Hindlimb muscle (tissue), 1 donor: ENCODE measurements around the gene ETV3. TPM values are rescaled to one million over a fixed set of nuclear protein-coding genes. Genes with fewer than 3 reads are reported as not detected.

Source experiments
- DNase-seq: peaks from one replicate; pipeline ENCODE4 v3.0.0-alpha.2; 2013
- polyA plus RNA-seq: library from polyadenylated mRNA; unstranded; fragments of 120-200 nt; gene quantifications from one replicate; pipeline ENCODE4 v1.2.1, GENCODE V29; 2013; ENCODE audit not compliant: insufficient read length

Gene ETV3
- polyA plus RNA-seq, 1 donor, result 13.9 TPM

- peak; percentile 89 for DNase-seq
Observed at GRCh38 chr1:157090196-157090647, 48.0 kb downstream of the ETV3 start.

- no peak for DNase-seq
Observed at GRCh38 chr1:157089789-157090188, 48.4 kb downstream of the ETV3 start.

- no peak for DNase-seq
Observed at GRCh38 chr1:157088607-157089006, 49.6 kb downstream of the ETV3 start.

- no peak for DNase-seq
Observed at GRCh38 chr1:157087030-157087429, 51.2 kb downstream of the ETV3 start.

- DNase-seq, result no peak
Observed at GRCh38 chr1:157086299-157086698, 51.9 kb downstream of the ETV3 start.

GRCh38 chr1:157085421-157085820 is 52.8 kb downstream of the ETV3 start:
- no peak for DNase-seq

- no peak for DNase-seq
Observed at GRCh38 chr1:157084720-157085119, 53.5 kb downstream of the ETV3 start.

GRCh38 chr1:157081707-157082106 is 56.5 kb downstream of the ETV3 start:
- no peak for DNase-seq

GRCh38 chr1:157080714-157081113 is 57.5 kb downstream of the ETV3 start:
- no peak for DNase-seq

- no peak for DNase-seq
Observed at GRCh38 chr1:157077394-157077793, 60.8 kb downstream of the ETV3 start.

GRCh38 chr1:157073944-157074685 is 64.1 kb downstream of the ETV3 start:
- peak; percentile 50 for DNase-seq

Other genes starting within 250 kb of the ETV3 start
- 29.2 TPM for gene PEAR1, start 244.7 kb downstream of the ETV3 start, polyA plus RNA-seq
- gene LRRC71, start 217.8 kb downstream of the ETV3 start, polyA plus RNA-seq, result 0.83 TPM
- gene ARHGEF11, start 92.7 kb downstream of the ETV3 start, polyA plus RNA-seq, result 23.1 TPM
- not detected for gene ETV3L, start 38.6 kb downstream of the ETV3 start, polyA plus RNA-seq